WTC11 (cell line): Measurements from ENCODE around the gene STYK1. TPM values are rescaled to one million over a fixed set of nuclear protein-coding genes. Genes with fewer than 3 reads are reported as not detected.

Experiments used
- ATAC-seq: fragments of 200-7000 bp; cut with Tn5 transposase; 2 replicates; pipeline ENCODE4 v1.10.0; 2021; ENCODE audit warnings: mild to moderate bottlenecking, moderate library complexity
- CTCF ChIA-PET: fragments of 300-600 bp; sonication (Branson Sonifier 250); formaldehyde crosslinking; loops from one replicate; lab custom pipeline; 2021; ENCODE audit warnings: antibody characterized with exemption; lab: Charles Lee
- POLR2A ChIA-PET: fragments of 350-600 bp; sonication (Branson Sonifier 250); formaldehyde crosslinking; loops from one replicate; lab custom pipeline; 2021; ENCODE audit warnings: antibody characterized with exemption; lab: Charles Lee
- DNase-seq: peaks from one replicate; pipeline ENCODE4 v3.0.0; 2021; ENCODE audit warnings: low spot score
- H3K27ac Mint-ChIP-seq: 2 replicates; pipeline ENCODE4 v1.8.0; 2021; ENCODE audit warnings: mixed read lengths
- H3K27me3 Mint-ChIP-seq: 2 replicates; pipeline ENCODE4 v1.8.0; 2021; ENCODE audit warnings: low read depth, mild to moderate bottlenecking, moderate library complexity, mixed read lengths
- H3K36me3 Mint-ChIP-seq: 2 replicates; pipeline ENCODE4 v1.8.0; 2021; ENCODE audit warnings: mixed read lengths
- H3K4me1 Mint-ChIP-seq: 2 replicates; pipeline ENCODE4 v1.8.0; 2022; ENCODE audit warnings: mixed read lengths
- H3K4me3 Mint-ChIP-seq: 2 replicates; pipeline ENCODE4 v1.8.0; 2021; ENCODE audit warnings: mild to moderate bottlenecking, moderate library complexity, mixed read lengths
- H3K9me3 Mint-ChIP-seq: 2 replicates; pipeline ENCODE4 v1.8.0; 2021; ENCODE audit warnings: mixed read lengths
- ARID4B ChIP-seq: sonication (generic); formaldehyde crosslinking; IDR thresholded peaks from 2 replicates; pipeline ENCODE4 v1.8.0; 2023; ENCODE audit warnings: missing genetic modification reagents, mild to moderate bottlenecking, borderline replicate concordance
- ATF2 ChIP-seq: sonication (generic); formaldehyde crosslinking; IDR thresholded peaks from 2 replicates; pipeline ENCODE4 v1.8.1; 2022; ENCODE audit warnings: low read depth, missing genetic modification reagents, borderline replicate concordance
- ATF3 ChIP-seq: sonication (generic); formaldehyde crosslinking; conservative IDR thresholded peaks from 2 replicates; pipeline ENCODE4 v1.8.1; 2022; ENCODE audit warnings: mild to moderate bottlenecking, missing genetic modification reagents
- CREB1 ChIP-seq: sonication (generic); formaldehyde crosslinking; IDR thresholded peaks from 2 replicates; pipeline ENCODE4 v1.8.0; 2023; ENCODE audit warnings: mild to moderate bottlenecking, missing genetic modification reagents
- E2F1 ChIP-seq: sonication (generic); formaldehyde crosslinking; IDR thresholded peaks from 2 replicates; pipeline ENCODE4 v1.8.0; 2022; ENCODE audit warnings: mild to moderate bottlenecking, missing genetic modification reagents
- E2F5 ChIP-seq: sonication (generic); formaldehyde crosslinking; IDR thresholded peaks from 2 replicates; pipeline ENCODE4 v1.8.1; 2022; ENCODE audit warnings: mild to moderate bottlenecking, moderate library complexity, missing genetic modification reagents
- GABPB1 ChIP-seq: sonication (generic); formaldehyde crosslinking; IDR thresholded peaks from 2 replicates; pipeline ENCODE4 v1.8.1; 2023; ENCODE audit warnings: mild to moderate bottlenecking, missing genetic modification reagents
- GRHL2 ChIP-seq: fragments of 250-450 bp; sonication (Bioruptor Pico); IDR thresholded peaks from 2 replicates; pipeline ENCODE4 v1.8.0; 2022; ENCODE audit warnings: mild to moderate bottlenecking, moderate library complexity; ENCODE audit not compliant: insufficient replicate concordance, severe bottlenecking
- HMGA2 ChIP-seq: fragments of 250-450 bp; sonication (Bioruptor Pico); IDR thresholded peaks from 2 replicates; pipeline ENCODE4 v1.4.0; 2021; ENCODE audit warnings: mild to moderate bottlenecking, moderate library complexity
- IRF1 ChIP-seq: sonication (generic); formaldehyde crosslinking; IDR thresholded peaks from 2 replicates; pipeline ENCODE4 v1.8.0; 2023; ENCODE audit warnings: missing genetic modification reagents
- JAZF1 ChIP-seq: fragments of 250-450 bp; sonication (Bioruptor Pico); IDR thresholded peaks from 2 replicates; pipeline ENCODE4 v1.9.0; 2021; ENCODE audit warnings: moderate library complexity, mild to moderate bottlenecking, inconsistent platforms
- MYBL2 ChIP-seq: sonication (generic); formaldehyde crosslinking; IDR thresholded peaks from 2 replicates; pipeline ENCODE4 v1.8.1; 2023; ENCODE audit warnings: mild to moderate bottlenecking, moderate library complexity, missing genetic modification reagents
- NFYB ChIP-seq: sonication (generic); formaldehyde crosslinking; conservative IDR thresholded peaks from 2 replicates; pipeline ENCODE4 v1.8.0; 2022; ENCODE audit warnings: low read depth, missing genetic modification reagents
- PRDM15 ChIP-seq: sonication (generic); formaldehyde crosslinking; IDR thresholded peaks from 2 replicates; pipeline ENCODE4 v1.8.0; 2022; ENCODE audit warnings: missing genetic modification reagents
- SP1 ChIP-seq: sonication (generic); formaldehyde crosslinking; conservative IDR thresholded peaks from 2 replicates; pipeline ENCODE4 v1.8.1; 2022; ENCODE audit warnings: missing genetic modification reagents
- TEAD1 ChIP-seq: sonication (generic); formaldehyde crosslinking; IDR thresholded peaks from 2 replicates; pipeline ENCODE4 v1.8.0; 2022; ENCODE audit warnings: mild to moderate bottlenecking, missing genetic modification reagents
- USF2 ChIP-seq: sonication (generic); formaldehyde crosslinking; IDR thresholded peaks from 2 replicates; pipeline ENCODE4 v1.8.1; 2023; ENCODE audit warnings: mild to moderate bottlenecking, missing genetic modification reagents, moderate library complexity
- ZNF121 ChIP-seq: sonication (generic); formaldehyde crosslinking; IDR thresholded peaks from 2 replicates; pipeline ENCODE4 v1.8.0; 2023; ENCODE audit warnings: missing genetic modification reagents
- ZNF425 ChIP-seq: fragments of 250-450 bp; sonication (Bioruptor Pico); conservative IDR thresholded peaks from 2 replicates; pipeline ENCODE4 v1.9.0; 2021; ENCODE audit warnings: mild to moderate bottlenecking
- total RNA-seq: library from RNA; stranded (reverse); gene quantifications from 3 replicates; pipeline ENCODE4 v1.2.3, GENCODE V29; 2021

Gene STYK1
- total RNA-seq, 1 experiment from 2014 or later = 1.6 TPM

GRCh38 chr12:10722905-10723746 lies 49.3 kb upstream of the STYK1 start, which contains the start of gene YBX3:
Gene YBX3 (minus strand): TSS chr12:10723323. CDS start chr12:10723111, 212 bp downstream.
- Mint-ChIP-seq H3K4me1 (peaks cover 44% of the 10 kb centered on the region), H3K27me3 (peaks cover 13% of the 10 kb centered on the region), H3K4me3 (peak within 1 kb of the TSS; percentile 97), H3K27ac (peak within 1 kb of the TSS; percentile 55), H3K36me3 (0 out of 2 replicates have a peak, but pooled peaks cover under 1% of the 10 kb centered on the region), H3K9me3 (no peaks in the 10 kb centered on the region)
- ChIA-PET POLR2A (interaction anchor here (1.0 kb wide), 1 partner anchor 448 kb away, joined by 3 read pairs; the partner anchor contains the start of gene SMIM10L1), CTCF (interaction anchor here (1.8 kb wide), 1 partner anchor 27 kb away, joined by 12 read pairs; no protein-coding TSS in a partner anchor)
- DNase-seq (peak; percentile 79), ATAC-seq (peak; percentile 70)
- 0 out of 2 replicates have a peak, but pooled peaks have one; percentile 7 for TF ChIP-seq USF2
- no peak for TF ChIP-seq HMGA2 (CRISPR knock-in tag)
- 0 out of 2 replicates have a peak, but pooled peaks have one; percentile 20 for TF ChIP-seq SP1 (CRISPR knock-in tag)
- TF ChIP-seq ARID4B (CRISPR knock-in tag) = no peak
- no peak for TF ChIP-seq GABPB1 (CRISPR knock-in tag)
- TF ChIP-seq ZNF425 (CRISPR knock-in tag) = no peak
- TF ChIP-seq ATF3 = no peak
- no peak for TF ChIP-seq CREB1
- no peak for TF ChIP-seq NFYB (CRISPR knock-in tag)
- no peak for TF ChIP-seq ATF2
- TF ChIP-seq IRF1 (CRISPR knock-in tag) = no peak
- no peak for TF ChIP-seq JAZF1 (CRISPR knock-in tag)
- 0 out of 2 replicates have a peak, but pooled peaks have one; percentile 17 for TF ChIP-seq E2F5 (CRISPR knock-in tag)
- TF ChIP-seq PRDM15 (CRISPR knock-in tag) = peak; percentile 75
- no peak for TF ChIP-seq E2F1 (CRISPR knock-in tag)
- TF ChIP-seq GRHL2 = no peak
- 0 out of 2 replicates have a peak, but pooled peaks have one; percentile 17 for TF ChIP-seq TEAD1 (CRISPR knock-in tag)
- TF ChIP-seq MYBL2 (CRISPR knock-in tag) = no peak
- no peak for TF ChIP-seq ZNF121 (CRISPR knock-in tag)
